IPS-18a (cell line): ENCODE data around the gene SSTR5.

Experiments used
- H3K27ac ChIP-seq: one replicate; pipeline ENCODE4 v1.5.1; 2013; ENCODE audit warnings: low read length
- H3K27me3 ChIP-seq: one replicate; pipeline ENCODE4 v1.6.1; 2013; ENCODE audit warnings: mild to moderate bottlenecking, low read length; ENCODE audit not compliant: control insufficient read depth, insufficient read depth
- H3K36me3 ChIP-seq: one replicate; pipeline ENCODE4 v1.6.1; 2013; ENCODE audit warnings: low read depth, low read length; ENCODE audit not compliant: control insufficient read depth
- H3K4me1 ChIP-seq: one replicate; pipeline ENCODE4 v1.6.1; 2013; ENCODE audit warnings: low read depth, low read length; ENCODE audit not compliant: control insufficient read depth
- H3K4me3 ChIP-seq: one replicate; pipeline ENCODE4 v1.5.1; 2013; ENCODE audit warnings: low read length
- H3K9ac ChIP-seq: one replicate; pipeline ENCODE4 v1.6.1; 2013; ENCODE audit warnings: mild to moderate bottlenecking, low read length, moderate library complexity
- H3K9me3 ChIP-seq: one replicate; pipeline ENCODE4 v1.6.1; 2013; ENCODE audit warnings: low read depth, low read length; ENCODE audit not compliant: control insufficient read depth

Gene SSTR5

GRCh38 chr16:1097156-1097555 lies 24.6 kb downstream of the SSTR5 start:
- no peaks in the 10 kb centered on the region for H3K4me1 ChIP-seq
- H3K27me3 ChIP-seq: no peaks in the 10 kb centered on the region
- H3K9me3 ChIP-seq: no peaks in the 10 kb centered on the region
- no peak overlapping the region for H3K4me3 ChIP-seq
- no peak overlapping the region for H3K9ac ChIP-seq
- no peaks in the 10 kb centered on the region for H3K36me3 ChIP-seq
- H3K27ac ChIP-seq: no peak overlapping the region

- H3K4me3 ChIP-seq: no peak overlapping the region
- H3K4me1 ChIP-seq: no peaks in the 10 kb centered on the region
- H3K9ac ChIP-seq: no peak overlapping the region
- no peaks in the 10 kb centered on the region for H3K9me3 ChIP-seq
- H3K27ac ChIP-seq: no peak overlapping the region
- no peaks in the 10 kb centered on the region for H3K27me3 ChIP-seq
- H3K36me3 ChIP-seq: no peaks in the 10 kb centered on the region
Measured at GRCh38 chr16:1097800-1098199, 25.3 kb downstream of the SSTR5 start.

- H3K36me3 ChIP-seq: no peaks in the 10 kb centered on the region
- H3K27ac ChIP-seq: no peak overlapping the region
- H3K4me1 ChIP-seq: no peaks in the 10 kb centered on the region
- peaks cover under 1% of the 10 kb centered on the region for H3K27me3 ChIP-seq
- no peaks in the 10 kb centered on the region for H3K9me3 ChIP-seq
- H3K4me3 ChIP-seq: no peak overlapping the region
- H3K9ac ChIP-seq: no peak overlapping the region
Measured at GRCh38 chr16:1098266-1098991, 25.9 kb downstream of the SSTR5 start.

- Histone ChIP-seq H3K9ac (no peak overlapping the region), H3K4me1 (no peaks in the 10 kb centered on the region), H3K27me3 (peaks cover 4% of the 10 kb centered on the region), H3K9me3 (no peaks in the 10 kb centered on the region), H3K4me3 (no peak overlapping the region), H3K36me3 (no peaks in the 10 kb centered on the region), H3K27ac (no peak overlapping the region)
Measured at GRCh38 chr16:1099189-1100083, 26.9 kb downstream of the SSTR5 start.

GRCh38 chr16:1100084-1100800 lies 27.7 kb downstream of the SSTR5 start:
- Histone ChIP-seq H3K27ac (no peak overlapping the region), H3K9ac (no peak overlapping the region), H3K27me3 (peaks cover 9% of the 10 kb centered on the region), H3K4me1 (no peaks in the 10 kb centered on the region), H3K4me3 (no peak overlapping the region), H3K36me3 (no peaks in the 10 kb centered on the region), H3K9me3 (no peaks in the 10 kb centered on the region)

- Histone ChIP-seq H3K4me1 (no peaks in the 10 kb centered on the region), H3K9me3 (no peaks in the 10 kb centered on the region), H3K27me3 (peaks cover 9% of the 10 kb centered on the region), H3K4me3 (no peak overlapping the region), H3K36me3 (no peaks in the 10 kb centered on the region), H3K27ac (no peak overlapping the region), H3K9ac (no peak overlapping the region)
Measured at GRCh38 chr16:1101133-1101532, 28.6 kb downstream of the SSTR5 start.

- no peak overlapping the region for H3K9ac ChIP-seq
- no peak overlapping the region for H3K27ac ChIP-seq
- no peaks in the 10 kb centered on the region for H3K9me3 ChIP-seq
- peaks cover 9% of the 10 kb centered on the region for H3K27me3 ChIP-seq
- H3K4me1 ChIP-seq: no peaks in the 10 kb centered on the region
- no peak overlapping the region for H3K4me3 ChIP-seq
- no peaks in the 10 kb centered on the region for H3K36me3 ChIP-seq
Measured at GRCh38 chr16:1101573-1102332, 29.2 kb downstream of the SSTR5 start.

GRCh38 chr16:1102333-1102700 lies 29.8 kb downstream of the SSTR5 start:
- no peaks in the 10 kb centered on the region for H3K4me1 ChIP-seq
- H3K9ac ChIP-seq: no peak overlapping the region
- no peak overlapping the region for H3K27ac ChIP-seq
- no peaks in the 10 kb centered on the region for H3K9me3 ChIP-seq
- no peaks in the 10 kb centered on the region for H3K36me3 ChIP-seq
- H3K27me3 ChIP-seq: peaks cover 9% of the 10 kb centered on the region
- no peak overlapping the region for H3K4me3 ChIP-seq

- no peak overlapping the region for H3K27ac ChIP-seq
- no peaks in the 10 kb centered on the region for H3K4me1 ChIP-seq
- no peaks in the 10 kb centered on the region for H3K36me3 ChIP-seq
- H3K27me3 ChIP-seq: peaks cover 9% of the 10 kb centered on the region
- no peak overlapping the region for H3K9ac ChIP-seq
- peak overlapping the region; percentile 52 for H3K4me3 ChIP-seq
- no peaks in the 10 kb centered on the region for H3K9me3 ChIP-seq
Measured at GRCh38 chr16:1102921-1103635, 30.5 kb downstream of the SSTR5 start.

- Histone ChIP-seq H3K9ac (no peak overlapping the region), H3K36me3 (no peaks in the 10 kb centered on the region), H3K9me3 (no peaks in the 10 kb centered on the region), H3K27me3 (peaks cover 11% of the 10 kb centered on the region), H3K4me3 (peak overlapping the region; percentile 52), H3K4me1 (no peaks in the 10 kb centered on the region), H3K27ac (no peak overlapping the region)
Measured at GRCh38 chr16:1103636-1103980, 31.1 kb downstream of the SSTR5 start.
